C4-2B (cell line): Measurements from ENCODE around the gene SMIM29.
A peak's percentile ranks its signal among the peaks of the same experiment; 100 is the strongest.

Experiments used
- CTCF ChIP-seq: fragments of 450-650 bp; conservative IDR thresholded peaks from 2 replicates; pipeline ENCODE4 v1.5.1; 2017; ENCODE audit warnings: mild to moderate bottlenecking
- ZFX ChIP-seq: fragments of 450-650 bp; IDR thresholded peaks from 2 replicates; pipeline ENCODE4 v1.6.1; 2017

GRCh38 chr6:34223956-34224940 lies 24.6 kb downstream of the SMIM29 start:
- TF ChIP-seq CTCF (no peak), ZFX (peak; percentile 42; the same call in 1 of the 2 replicates)
